Panc1 (cell line): ENCODE measurements around the gene FBLN7. TPM values are rescaled to one million over a fixed set of nuclear protein-coding genes. Genes with fewer than 3 reads are reported as not detected.

Source experiments
- ATAC-seq: fragments of 200-7000 bp; cut with Tn5 transposase; 2 replicates; pipeline ENCODE4 v1.9.1; 2020; ENCODE audit warnings: mild to moderate bottlenecking, moderate library complexity
- BruUV-seq: library from RNA; stranded (reverse); fragments of 400-500 nt; replicated peaks from 2 replicates; lab custom pipeline; 2021; lab: Mats Ljungman, UMichigan
- CTCF ChIA-PET: fragments of 300-600 bp; sonication (Branson Sonifier 250); formaldehyde crosslinking; loops from one replicate; lab custom pipeline; 2022; ENCODE audit warnings: antibody characterized with exemption; lab: Charles Lee
- POLR2A ChIA-PET: fragments of 300-600 bp; sonication (Branson Sonifier 250); formaldehyde crosslinking; loops from one replicate; lab custom pipeline; 2022; ENCODE audit warnings: antibody characterized with exemption; lab: Charles Lee
- DNase-seq: peaks from one replicate; pipeline ENCODE4 v3.0.0-alpha.2; 2010; ENCODE audit warnings: low read depth, low spot score
- H3K27ac ChIP-seq: 2 replicates; pipeline ENCODE4 v1.5.1; 2011; ENCODE audit warnings: mild to moderate bottlenecking, low read length, inconsistent platforms
- H3K27me3 ChIP-seq: fragments of 200-500 bp; sonication (Bioruptor generic); 2 replicates; pipeline ENCODE4 v1.6.0; 2014; ENCODE audit warnings: low read length, inconsistent platforms; ENCODE audit not compliant: control insufficient read depth, insufficient read depth
- H3K36me3 ChIP-seq: fragments of 200-500 bp; sonication (Bioruptor generic); 2 replicates; pipeline ENCODE4 v1.5.1; 2014; ENCODE audit warnings: inconsistent platforms, mild to moderate bottlenecking, low read length, moderate library complexity; ENCODE audit not compliant: control insufficient read depth, insufficient read depth
- H3K4me1 ChIP-seq: 2 replicates; pipeline ENCODE4 v1.5.1; 2011; ENCODE audit warnings: inconsistent platforms, mild to moderate bottlenecking, low read length, moderate library complexity; ENCODE audit not compliant: control insufficient read depth, insufficient read depth
- H3K4me3 ChIP-seq, 2 experiments: 2 replicates each; pipeline ENCODE4 v1.5.1; 2011 to 2012; ENCODE audit warnings: low read depth in 2 of 2, low read length in 2 of 2, mild to moderate bottlenecking in 2 of 2, inconsistent platforms in 1 of 2, moderate library complexity in 1 of 2
- H3K9me3 ChIP-seq: fragments of 200-500 bp; sonication (Bioruptor generic); 2 replicates; pipeline ENCODE4 v1.5.1; 2014; ENCODE audit warnings: low read depth, mild to moderate bottlenecking, inconsistent platforms, low read length, moderate library complexity; ENCODE audit not compliant: control insufficient read depth, insufficient read depth
- POLR2AphosphoS5 ChIP-seq: IDR thresholded peaks from 2 replicates; pipeline ENCODE4 v1.6.1; 2012; ENCODE audit warnings: mild to moderate bottlenecking, low read depth, low read length, moderate library complexity
- SIN3A ChIP-seq: IDR thresholded peaks from 2 replicates; pipeline ENCODE4 v1.6.1; 2012; ENCODE audit warnings: low read depth, mild to moderate bottlenecking, low read length, moderate library complexity, borderline replicate concordance; ENCODE audit not compliant: insufficient read depth
- TCF7L2 ChIP-seq: IDR thresholded peaks from 2 replicates; pipeline ENCODE4 v1.6.1; 2011; ENCODE audit warnings: mild to moderate bottlenecking, low read depth, low read length, inconsistent platforms
- in situ Hi-C: cut with HindIII; loops from 2 replicates; pipeline ENCODE4 v1.10.0; 2016; ENCODE audit warnings: low sequenced_read_pairs, low pct_unique_long_range_greater_than_20kb
- intact Hi-C: fragments of 100-400 bp; cut with micrococcal nuclease; formaldehyde crosslinking; loops from one replicate; pipeline ENCODE4 v1.10.0; 2022; ENCODE audit not compliant: unreplicated experiment
- total RNA-seq: library from RNA; stranded (reverse); gene quantifications from one replicate; pipeline ENCODE4 v1.2.1, GENCODE V29; 2021; ENCODE audit not compliant: unreplicated experiment
- TF ChIP-seq, protein P1 (sequence below), 2 experiments: IDR thresholded peaks; 2 replicates each; pipeline ENCODE4 v1.6.1; 2011 to 2012; ENCODE audit warnings: low read depth in 2 of 2, control low read depth in 1 of 2, low read length in 1 of 2, mild to moderate bottlenecking in 1 of 2, moderate library complexity in 1 of 2; ENCODE audit not compliant: insufficient read depth in 1 of 2
- TF ChIP-seq, protein P2 (sequence below): fragments of 450-650 bp; IDR thresholded peaks from 2 replicates; pipeline ENCODE4 v1.5.1; 2017; ENCODE audit warnings: mild to moderate bottlenecking

Gene FBLN7
- total RNA-seq, 1 experiment from 2014 or later: 0.95 TPM

GRCh38 chr2:112195167-112195766 lies 57.1 kb downstream of the FBLN7 start:
- Histone ChIP-seq H3K27me3 (no peaks in the 10 kb centered on the region; the same call in 1 of the 2 replicates), H3K4me3 (no peak overlapping the region), H3K9me3 (no peaks in the 10 kb centered on the region), H3K27ac (no peak overlapping the region), H3K4me1 (no peaks in the 10 kb centered on the region), H3K36me3 (no peaks in the 10 kb centered on the region)
- ATAC-seq (no peak), DNase-seq (no peak)
- ChIA-PET POLR2A (no interaction called here), CTCF (no interaction called here)
- TF ChIP-seq, protein P1, sequence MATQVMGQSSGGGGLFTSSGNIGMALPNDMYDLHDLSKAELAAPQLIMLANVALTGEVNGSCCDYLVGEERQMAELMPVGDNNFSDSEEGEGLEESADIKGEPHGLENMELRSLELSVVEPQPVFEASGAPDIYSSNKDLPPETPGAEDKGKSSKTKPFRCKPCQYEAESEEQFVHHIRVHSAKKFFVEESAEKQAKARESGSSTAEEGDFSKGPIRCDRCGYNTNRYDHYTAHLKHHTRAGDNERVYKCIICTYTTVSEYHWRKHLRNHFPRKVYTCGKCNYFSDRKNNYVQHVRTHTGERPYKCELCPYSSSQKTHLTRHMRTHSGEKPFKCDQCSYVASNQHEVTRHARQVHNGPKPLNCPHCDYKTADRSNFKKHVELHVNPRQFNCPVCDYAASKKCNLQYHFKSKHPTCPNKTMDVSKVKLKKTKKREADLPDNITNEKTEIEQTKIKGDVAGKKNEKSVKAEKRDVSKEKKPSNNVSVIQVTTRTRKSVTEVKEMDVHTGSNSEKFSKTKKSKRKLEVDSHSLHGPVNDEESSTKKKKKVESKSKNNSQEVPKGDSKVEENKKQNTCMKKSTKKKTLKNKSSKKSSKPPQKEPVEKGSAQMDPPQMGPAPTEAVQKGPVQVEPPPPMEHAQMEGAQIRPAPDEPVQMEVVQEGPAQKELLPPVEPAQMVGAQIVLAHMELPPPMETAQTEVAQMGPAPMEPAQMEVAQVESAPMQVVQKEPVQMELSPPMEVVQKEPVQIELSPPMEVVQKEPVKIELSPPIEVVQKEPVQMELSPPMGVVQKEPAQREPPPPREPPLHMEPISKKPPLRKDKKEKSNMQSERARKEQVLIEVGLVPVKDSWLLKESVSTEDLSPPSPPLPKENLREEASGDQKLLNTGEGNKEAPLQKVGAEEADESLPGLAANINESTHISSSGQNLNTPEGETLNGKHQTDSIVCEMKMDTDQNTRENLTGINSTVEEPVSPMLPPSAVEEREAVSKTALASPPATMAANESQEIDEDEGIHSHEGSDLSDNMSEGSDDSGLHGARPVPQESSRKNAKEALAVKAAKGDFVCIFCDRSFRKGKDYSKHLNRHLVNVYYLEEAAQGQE (IDR thresholded peaks at IDR 0.05; ENCODE audit: insufficient read depth in 1 of 2, low read depth in 2 of 2, low read length in 1 of 2): no peak
- TF ChIP-seq TCF7L2: no peak
- no peak for TF ChIP-seq POLR2AphosphoS5
- no peak for TF ChIP-seq SIN3A
- TF ChIP-seq, protein P2, sequence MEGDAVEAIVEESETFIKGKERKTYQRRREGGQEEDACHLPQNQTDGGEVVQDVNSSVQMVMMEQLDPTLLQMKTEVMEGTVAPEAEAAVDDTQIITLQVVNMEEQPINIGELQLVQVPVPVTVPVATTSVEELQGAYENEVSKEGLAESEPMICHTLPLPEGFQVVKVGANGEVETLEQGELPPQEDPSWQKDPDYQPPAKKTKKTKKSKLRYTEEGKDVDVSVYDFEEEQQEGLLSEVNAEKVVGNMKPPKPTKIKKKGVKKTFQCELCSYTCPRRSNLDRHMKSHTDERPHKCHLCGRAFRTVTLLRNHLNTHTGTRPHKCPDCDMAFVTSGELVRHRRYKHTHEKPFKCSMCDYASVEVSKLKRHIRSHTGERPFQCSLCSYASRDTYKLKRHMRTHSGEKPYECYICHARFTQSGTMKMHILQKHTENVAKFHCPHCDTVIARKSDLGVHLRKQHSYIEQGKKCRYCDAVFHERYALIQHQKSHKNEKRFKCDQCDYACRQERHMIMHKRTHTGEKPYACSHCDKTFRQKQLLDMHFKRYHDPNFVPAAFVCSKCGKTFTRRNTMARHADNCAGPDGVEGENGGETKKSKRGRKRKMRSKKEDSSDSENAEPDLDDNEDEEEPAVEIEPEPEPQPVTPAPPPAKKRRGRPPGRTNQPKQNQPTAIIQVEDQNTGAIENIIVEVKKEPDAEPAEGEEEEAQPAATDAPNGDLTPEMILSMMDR: no peak
- no TSS peak for BruUV-seq
- intact Hi-C loops (no loop called here), in situ Hi-C loops (no loop called here)

DNA sequence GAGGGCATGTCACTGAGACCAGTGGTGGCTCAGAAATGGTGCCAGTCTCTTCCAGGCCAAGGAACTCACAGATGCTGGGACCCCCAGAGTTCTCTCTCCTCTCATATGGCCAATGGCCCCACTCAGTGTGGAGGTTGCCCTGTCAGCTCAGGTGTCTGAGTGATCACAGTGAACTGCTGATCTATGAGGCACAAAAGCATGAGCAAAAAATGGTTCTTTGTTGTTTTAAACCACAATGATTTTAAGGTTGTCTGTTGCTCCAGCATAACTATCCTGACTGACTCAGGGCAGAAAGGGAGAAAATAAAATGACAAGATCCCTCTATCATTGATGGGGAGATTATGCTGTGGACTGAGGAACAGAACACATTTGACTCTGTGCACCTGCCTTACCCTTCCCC lies 57.8 kb downstream of the FBLN7 start:
- ChIA-PET POLR2A (no interaction called here), CTCF (no interaction called here)
- intact Hi-C loops (no loop called here), in situ Hi-C loops (no loop called here)
- Histone ChIP-seq H3K4me1 (no peaks in the 10 kb centered on the region), H3K27ac (no peak overlapping the region), H3K4me3 (no peak overlapping the region), H3K36me3 (no peaks in the 10 kb centered on the region), H3K9me3 (no peaks in the 10 kb centered on the region), H3K27me3 (no peaks in the 10 kb centered on the region)
- ATAC-seq (no peak), DNase-seq (no peak)
- no TSS peak for BruUV-seq
- TF ChIP-seq TCF7L2: no peak
- TF ChIP-seq POLR2AphosphoS5: no peak
- no peak for TF ChIP-seq SIN3A
- TF ChIP-seq, protein P2: no peak
- TF ChIP-seq, protein P1 (IDR thresholded peaks at IDR 0.05; ENCODE audit: insufficient read depth in 1 of 2, low read depth in 2 of 2, low read length in 1 of 2): no peak
